K562 (cell line): ENCODE data around the gene CSAD. TPM values are rescaled to one million over a fixed set of nuclear protein-coding genes. Genes with fewer than 3 reads are reported as not detected.

Experiments used
- AFF1 ChIP-seq, 2 experiments: fragments of 450-650 bp; IDR thresholded peaks; 2 replicates each; pipeline ENCODE4 v1.6.1; 2018; ENCODE audit warnings: mild to moderate bottlenecking in 2 of 2, low read depth in 1 of 2; ENCODE audit not compliant: partially characterized antibody in 2 of 2
- ILF3 ChIP-seq: fragments of 450-650 bp; IDR thresholded peaks from 2 replicates; pipeline ENCODE4 v1.6.1; 2018; ENCODE audit warnings: antibody characterized with exemption, mild to moderate bottlenecking, moderate library complexity, borderline replicate concordance
- NR2C2 ChIP-seq, 2 experiments: fragments of 200-800 bp in 1 of 2; sonication (Bioruptor generic) in 1 of 2; sonication (generic) in 1 of 2; formaldehyde crosslinking in 1 of 2; IDR thresholded peaks; 2 replicates each; pipeline versions ENCODE4 v1.6.1 to v1.8.0; 2016 to 2022; ENCODE audit warnings: mild to moderate bottlenecking in 1 of 2, missing compliant biosample characterization in 1 of 2, missing genetic modification characterization in 1 of 2, missing genetic modification reagents in 1 of 2
- OTX1 ChIP-seq: fragments of 450-650 bp; formaldehyde crosslinking; IDR thresholded peaks from 2 replicates; pipeline ENCODE4 v1.4.0; 2022; ENCODE audit warnings: mild to moderate bottlenecking
- SMARCA4 ChIP-seq: fragments of 450-650 bp; IDR thresholded peaks from 2 replicates; pipeline ENCODE4 v1.6.1; 2016
- TCF7L2 ChIP-seq: fragments of 150-350 bp; IDR thresholded peaks from 2 replicates; pipeline ENCODE4 v1.6.1; 2016; ENCODE audit warnings: low read depth, mild to moderate bottlenecking, low read length, moderate library complexity
- ZBTB49 ChIP-seq: sonication (generic); formaldehyde crosslinking; IDR thresholded peaks from 2 replicates; pipeline ENCODE4 v1.8.0; 2022; ENCODE audit warnings: missing genetic modification reagents, mild to moderate bottlenecking, borderline replicate concordance
- ZBTB5 ChIP-seq: fragments of 450-650 bp; IDR thresholded peaks from 2 replicates; pipeline ENCODE4 v1.6.1; 2017; ENCODE audit warnings: antibody characterized with exemption
- ZBTB7A ChIP-seq: IDR thresholded peaks from 2 replicates; pipeline ENCODE4 v1.6.1; 2011; ENCODE audit warnings: low read depth, mild to moderate bottlenecking, low read length, moderate library complexity, borderline replicate concordance; ENCODE audit not compliant: control insufficient read depth
- ZNF133 ChIP-seq: fragments of 250-450 bp; sonication (Bioruptor Pico); IDR thresholded peaks from 2 replicates; pipeline ENCODE4 v1.4.0; 2020; ENCODE audit warnings: mild to moderate bottlenecking
- ZNF280A ChIP-seq: fragments of 450-650 bp; IDR thresholded peaks from 2 replicates; pipeline ENCODE4 v1.6.1; 2018; ENCODE audit warnings: mild to moderate bottlenecking, low read depth; ENCODE audit not compliant: partially characterized antibody
- polyA plus RNA-seq, 8 experiments: library from polyadenylated mRNA; depleted of rRNA in 4 of 8; stranded (reverse) in 5 of 8; unstranded in 3 of 8; fragments of >200 nt; fragmentation: Nextera tagmentation in 2 of 8; fragmentation: Illumina TruSeq in 1 of 8; extraction: Ambion mirVana in 2 of 8; extraction: Trizol in 1 of 8; gene quantifications; 2 replicates each; pipeline versions ENCODE4 v1.2.1 to v1.2.3, GENCODE V29; 2011 to 2014; ENCODE audit warnings: inconsistent platforms in 1 of 8, missing spikeins in 1 of 8
- total RNA-seq, 7 experiments: library from RNA; depleted of rRNA in 6 of 7; stranded (reverse); fragments of >200 nt in 6 of 7; fragmentation: Illumina TruSeq in 2 of 7; extraction: Trizol in 2 of 7; gene quantifications; 2 replicates each; pipeline versions ENCODE4 v1.2.1 to v1.2.3, GENCODE V29; 2011 to 2021; ENCODE audit warnings: low replicate concordance in 1 of 7
- TF ChIP-seq, protein P1 (sequence below): IDR thresholded peaks from 2 replicates; pipeline ENCODE4 v1.6.1; 2014; ENCODE audit warnings: antibody characterized with exemption
- TF ChIP-seq, protein P2 (sequence below): fragments of 250-450 bp; sonication (Bioruptor Pico); IDR thresholded peaks from 2 replicates; pipeline ENCODE4 v1.9.0; 2021; ENCODE audit warnings: mild to moderate bottlenecking

Gene CSAD
- total and polyA plus RNA-seq, 9 of the 15 experiments (the other 6 are each of a cell fraction or from before 2014, with no cell fraction given), result 1.8 to 19.6 (median 8.1) TPM

DNA sequence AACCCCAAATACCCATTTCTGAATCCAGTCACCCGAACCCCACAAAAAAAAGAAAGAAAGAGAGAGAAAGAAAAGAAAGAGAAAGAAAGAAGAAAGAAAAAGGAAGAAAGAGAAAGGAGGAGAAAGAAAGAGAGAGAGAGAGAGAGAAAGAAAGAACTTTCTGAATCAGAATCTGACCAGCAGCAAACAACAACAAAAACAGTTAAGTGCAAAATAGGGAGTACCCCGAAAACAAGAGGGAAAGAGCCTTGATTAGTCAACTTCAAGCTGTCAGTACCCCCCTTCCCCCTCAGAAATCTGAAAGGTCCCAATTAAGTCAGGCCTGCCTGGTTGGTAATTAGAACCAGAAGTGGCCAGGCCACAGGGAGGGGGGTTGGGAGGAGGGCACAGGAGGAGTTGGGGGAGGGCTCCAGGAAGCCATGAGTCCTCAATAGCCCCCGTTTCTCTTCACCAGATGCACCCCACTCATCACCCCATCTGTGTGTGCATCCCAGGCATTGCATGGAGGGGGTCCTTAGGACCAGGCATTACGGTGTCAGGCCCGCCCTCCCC is 41.5 kb upstream of the CSAD start (continued):
- TF ChIP-seq AFF1 (IDR thresholded peaks at IDR 0.05; ENCODE audit: low read depth in 1 of 2, partially characterized antibody in 2 of 2) (peak in 1 of 2 experiments; percentile 21), OTX1 (CRISPR knock-in tag) (0 out of 2 replicates have a peak, but pooled peaks have one; percentile 43), ZNF133 (CRISPR knock-in tag) (no peak), SMARCA4 (peak; percentile 47; the same call in 1 of the 2 replicates), TCF7L2 (no peak), ZBTB5 (peak; percentile 69; the same call in 1 of the 2 replicates), ZBTB49 (no peak), ZNF280A (peak; percentile 18), NR2C2 (CRISPR knock-in tag; IDR thresholded peaks at IDR 0.05) (no peak), NR2C2 (tag; IDR thresholded peaks at IDR 0.05) (no peak), ILF3 (no peak), ZBTB7A (peak; percentile 26; the same call in 1 of the 2 replicates)
- TF ChIP-seq, protein P1, sequence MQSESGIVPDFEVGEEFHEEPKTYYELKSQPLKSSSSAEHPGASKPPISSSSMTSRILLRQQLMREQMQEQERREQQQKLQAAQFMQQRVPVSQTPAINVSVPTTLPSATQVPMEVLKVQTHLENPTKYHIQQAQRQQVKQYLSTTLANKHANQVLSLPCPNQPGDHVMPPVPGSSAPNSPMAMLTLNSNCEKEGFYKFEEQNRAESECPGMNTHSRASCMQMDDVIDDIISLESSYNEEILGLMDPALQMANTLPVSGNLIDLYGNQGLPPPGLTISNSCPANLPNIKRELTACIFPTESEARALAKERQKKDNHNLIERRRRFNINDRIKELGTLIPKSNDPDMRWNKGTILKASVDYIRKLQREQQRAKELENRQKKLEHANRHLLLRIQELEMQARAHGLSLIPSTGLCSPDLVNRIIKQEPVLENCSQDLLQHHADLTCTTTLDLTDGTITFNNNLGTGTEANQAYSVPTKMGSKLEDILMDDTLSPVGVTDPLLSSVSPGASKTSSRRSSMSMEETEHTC, result no peak
- TF ChIP-seq, protein P2, sequence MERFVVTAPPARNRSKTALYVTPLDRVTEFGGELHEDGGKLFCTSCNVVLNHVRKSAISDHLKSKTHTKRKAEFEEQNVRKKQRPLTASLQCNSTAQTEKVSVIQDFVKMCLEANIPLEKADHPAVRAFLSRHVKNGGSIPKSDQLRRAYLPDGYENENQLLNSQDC, result no peak
